Endothelial cell of umbilical vein (primary cell): ENCODE measurements around the gene CEP95. TPM values are rescaled to one million over a fixed set of nuclear protein-coding genes. Genes with fewer than 3 reads are reported as not detected.

Experiments used
- BruUV-seq: library from RNA; stranded (reverse); fragments of 400-500 nt; replicated peaks from 2 replicates; lab custom pipeline; 2021; lab: Mats Ljungman, UMichigan
- CTCF ChIA-PET: fragments of 300-600, 350-600 bp; sonication (Branson Sonifier 250); formaldehyde crosslinking; loops from one replicate; lab custom pipeline; 2021; ENCODE audit warnings: antibody characterized with exemption, inconsistent platforms; lab: Charles Lee
- POLR2A ChIA-PET: fragments of 300-600, 350-600 bp; sonication (Branson Sonifier 250); formaldehyde crosslinking; loops from one replicate; lab custom pipeline; 2021; ENCODE audit warnings: antibody characterized with exemption, inconsistent platforms; lab: Charles Lee
- DNase-seq: peaks from one replicate; pipeline ENCODE4 v3.0.0-alpha.2; 2011; ENCODE audit warnings: low read depth, low spot score
- FAIRE-seq: peaks from 2 replicates; lab custom pipeline; 2011; peaks lifted over from hg19 to GRCh38; lab: Jason Lieb, UNC
- H2AFZ ChIP-seq: 2 replicates; pipeline ENCODE4 v1.6.0; 2012; ENCODE audit warnings: low read depth, low read length, control low read depth, inconsistent platforms
- H3K27ac ChIP-seq: 2 replicates; pipeline ENCODE4 v1.5.1; 2011; ENCODE audit warnings: low read depth, mild to moderate bottlenecking, control low read depth, low read length, moderate library complexity; ENCODE audit not compliant: insufficient read depth
- H3K27me3 ChIP-seq, 2 experiments: 2 replicates each; pipeline versions ENCODE4 v1.6.0 to v1.6.1; 2011; ENCODE audit warnings: low read length in 2 of 2, mixed read lengths in 1 of 2; ENCODE audit not compliant: control insufficient read depth in 2 of 2, insufficient read depth in 2 of 2
- H3K36me3 ChIP-seq, 2 experiments: 2 replicates in 1 of 2; 3 replicates in 1 of 2; pipeline ENCODE4 v1.5.1; 2011; ENCODE audit warnings: low read length in 2 of 2, mild to moderate bottlenecking in 1 of 2, moderate library complexity in 1 of 2; ENCODE audit not compliant: control insufficient read depth in 2 of 2, insufficient read depth in 2 of 2; ENCODE audit errors: extremely low read depth in 1 of 2
- H3K4me1 ChIP-seq: 3 replicates; pipeline ENCODE4 v1.5.1; 2011; ENCODE audit warnings: mild to moderate bottlenecking, low read length; ENCODE audit not compliant: control insufficient read depth, insufficient read depth; ENCODE audit errors: extremely low read depth
- H3K4me2 ChIP-seq: 2 replicates; pipeline ENCODE4 v1.6.1; 2011; ENCODE audit warnings: low read length, control low read depth, mixed read lengths; ENCODE audit not compliant: insufficient read depth
- H3K4me3 ChIP-seq, 3 experiments: fragments of 200-600 bp in 1 of 3; sonication (generic), shearing (Covaris generic) in 1 of 3; replicated peaks in 1 of 3; 2 replicates each; pipeline ENCODE4 v1.5.1; 2011 to 2016; ENCODE audit warnings: control low read depth in 3 of 3, low read length in 3 of 3, mild to moderate bottlenecking in 2 of 3, inconsistent platforms in 1 of 3, low read depth in 1 of 3, moderate library complexity in 1 of 3; ENCODE audit not compliant: insufficient read depth in 1 of 3
- H3K79me2 ChIP-seq: 2 replicates; pipeline ENCODE4 v1.6.0; 2012; ENCODE audit warnings: low read length, inconsistent platforms; ENCODE audit not compliant: control insufficient read depth, insufficient read depth
- H3K9ac ChIP-seq: replicated peaks from 2 replicates; pipeline ENCODE3; 2011; ENCODE audit warnings: low read length, control low read depth; ENCODE audit not compliant: insufficient read depth; ENCODE audit errors: extremely low read depth
- H3K9me1 ChIP-seq: replicated peaks from 3 replicates; pipeline ENCODE4 v1.6.0; 2011; ENCODE audit warnings: mild to moderate bottlenecking, low read length; ENCODE audit not compliant: control insufficient read depth, insufficient read depth; ENCODE audit errors: extremely low read depth
- H3K9me3 ChIP-seq: replicated peaks from 2 replicates; pipeline ENCODE4 v1.5.1; 2012; ENCODE audit warnings: low read length, inconsistent platforms; ENCODE audit not compliant: control insufficient read depth, insufficient read depth
- H4K20me1 ChIP-seq: replicated peaks from 2 replicates; pipeline ENCODE3; 2011; ENCODE audit warnings: mild to moderate bottlenecking, low read length; ENCODE audit not compliant: control insufficient read depth, insufficient read depth; ENCODE audit errors: extremely low read depth
- EZH2 ChIP-seq: IDR thresholded peaks from 2 replicates; pipeline ENCODE4 v1.6.1; 2012; ENCODE audit warnings: borderline replicate concordance, low read depth, mild to moderate bottlenecking, moderate library complexity, low read length, inconsistent platforms; ENCODE audit not compliant: severe bottlenecking
- FOS ChIP-seq: IDR thresholded peaks from 2 replicates; pipeline ENCODE4 v1.6.1; 2011; ENCODE audit warnings: mild to moderate bottlenecking, low read length, moderate library complexity, borderline replicate concordance; ENCODE audit not compliant: insufficient read depth
- GATA2 ChIP-seq: IDR thresholded peaks from 2 replicates; pipeline ENCODE4 v1.7.0; 2011; ENCODE audit warnings: low read depth, mild to moderate bottlenecking, moderate library complexity, mixed read lengths, low read length; ENCODE audit not compliant: insufficient read length, insufficient read depth
- JUN ChIP-seq: IDR thresholded peaks from 2 replicates; pipeline ENCODE4 v1.6.1; 2011; ENCODE audit warnings: borderline replicate concordance, low read depth; ENCODE audit not compliant: insufficient read length, insufficient read depth
- MYC ChIP-seq: IDR thresholded peaks from one replicate; pipeline ENCODE4 v1.6.1; 2011; ENCODE audit warnings: mild to moderate bottlenecking, low read depth, low read length
- POLR2A ChIP-seq: IDR thresholded peaks from 2 replicates; pipeline ENCODE4 v1.6.1; 2012; ENCODE audit warnings: low read depth, mild to moderate bottlenecking, control low read depth, low read length
- POLR2AphosphoS5 ChIP-seq: IDR thresholded peaks from 2 replicates; pipeline ENCODE4 v1.6.1; 2012; ENCODE audit warnings: low read depth, mild to moderate bottlenecking, control low read depth, low read length, moderate library complexity; ENCODE audit not compliant: insufficient read depth
- dilution Hi-C: fragments of 300-500 bp; cut with MboI; formaldehyde crosslinking; loops from one replicate; pipeline ENCODE4 v1.15.0; 2019; ENCODE audit warnings: low sequenced_read_pairs; ENCODE audit not compliant: extremely low pct_ligation_motif_present
- intact Hi-C: fragments of 100-400 bp; cut with micrococcal nuclease; formaldehyde crosslinking; loops from one replicate; pipeline ENCODE4 v1.10.0; 2022
- polyA plus RNA-seq, 4 experiments: library from polyadenylated mRNA; depleted of rRNA in 3 of 4; stranded (reverse) in 3 of 4; unstranded in 1 of 4; fragments of >200 nt; gene quantifications; 2 replicates each; pipeline versions ENCODE4 v1.2.1 to v1.2.3, GENCODE V29; 2011 to 2012; ENCODE audit warnings: missing spikeins in 1 of 4
- total RNA-seq: library from RNA; stranded (reverse); gene quantifications from 2 replicates; pipeline ENCODE4 v1.2.3, GENCODE V29; 2021
- TF ChIP-seq, protein P1 (sequence below): IDR thresholded peaks from 2 replicates; pipeline ENCODE4 v1.6.1; 2011; ENCODE audit not compliant: insufficient read depth, insufficient read length
- TF ChIP-seq, protein P2 (sequence below), 2 donors: IDR thresholded peaks; 1 replicate in 1 of 2; 2 replicates in 1 of 2; pipeline ENCODE4 v1.5.1; 2011; ENCODE audit warnings: low read length in 2 of 2, mild to moderate bottlenecking in 2 of 2, moderate library complexity in 2 of 2, control low read depth in 1 of 2, inconsistent platforms in 1 of 2, low read depth in 1 of 2; ENCODE audit not compliant: insufficient read depth in 1 of 2; ENCODE audit errors: extremely low read depth in 1 of 2

CEP95 gene
- total and polyA plus RNA-seq, 2 donors (not counting 3 experiments of a cell fraction or from before 2014, with no cell fraction given) = 14.1 to 35.5 TPM

DNA sequence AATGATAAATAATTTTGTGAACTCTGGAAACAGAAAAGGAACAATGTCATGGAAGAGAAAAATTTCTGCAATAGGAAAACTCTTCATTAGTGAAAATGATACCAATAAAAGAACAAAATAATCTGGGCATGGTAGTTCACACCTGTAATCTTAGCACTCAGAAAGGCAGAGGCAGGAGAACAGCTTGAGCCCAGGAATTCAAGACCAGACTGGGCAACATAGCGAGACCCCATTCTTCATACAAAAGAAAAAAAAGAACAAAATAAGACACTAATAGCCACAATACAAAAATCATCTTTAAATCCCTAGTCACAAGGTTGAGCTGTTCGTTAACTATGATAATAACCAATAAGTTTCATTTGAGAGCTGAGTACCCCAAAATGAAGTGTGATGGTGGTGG is 18.5 kb upstream of the CEP95 start:
- H3K27me3 ChIP-seq = no peaks in the 10 kb centered on the region
- intact Hi-C loops (no loop called here), dilution Hi-C loops (loop anchor here (10.0 kb wide), 1 partner anchor 184 kb away; no protein-coding TSS in a partner anchor)
- no peak overlapping the region for H3K27ac ChIP-seq
- no peak overlapping the region for H3K9ac ChIP-seq
- H3K4me2 ChIP-seq = no peak overlapping the region
- no peaks in the 10 kb centered on the region for H4K20me1 ChIP-seq
- peaks cover 6% of the 10 kb centered on the region for H3K4me1 ChIP-seq
- H2AFZ ChIP-seq = no peak overlapping the region
- no TSS peak for BruUV-seq
- H3K4me3 ChIP-seq = no peak overlapping the region
- DNase-seq (no peak), FAIRE-seq (no peak)
- POLR2A ChIA-PET = no interaction called here
- no peaks in the 10 kb centered on the region for H3K9me1 ChIP-seq
- H3K9me3 ChIP-seq = no peaks in the 10 kb centered on the region
- H3K79me2 ChIP-seq = no peaks in the 10 kb centered on the region
- TF ChIP-seq EZH2 = no peak
- no peak for TF ChIP-seq POLR2AphosphoS5
- TF ChIP-seq FOS = no peak
- TF ChIP-seq, protein P1, sequence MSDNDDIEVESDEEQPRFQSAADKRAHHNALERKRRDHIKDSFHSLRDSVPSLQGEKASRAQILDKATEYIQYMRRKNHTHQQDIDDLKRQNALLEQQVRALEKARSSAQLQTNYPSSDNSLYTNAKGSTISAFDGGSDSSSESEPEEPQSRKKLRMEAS = no peak
- TF ChIP-seq JUN = no peak
- no peak for TF ChIP-seq MYC
- no peak for TF ChIP-seq POLR2A
- TF ChIP-seq GATA2 = no peak
- TF ChIP-seq, protein P2, sequence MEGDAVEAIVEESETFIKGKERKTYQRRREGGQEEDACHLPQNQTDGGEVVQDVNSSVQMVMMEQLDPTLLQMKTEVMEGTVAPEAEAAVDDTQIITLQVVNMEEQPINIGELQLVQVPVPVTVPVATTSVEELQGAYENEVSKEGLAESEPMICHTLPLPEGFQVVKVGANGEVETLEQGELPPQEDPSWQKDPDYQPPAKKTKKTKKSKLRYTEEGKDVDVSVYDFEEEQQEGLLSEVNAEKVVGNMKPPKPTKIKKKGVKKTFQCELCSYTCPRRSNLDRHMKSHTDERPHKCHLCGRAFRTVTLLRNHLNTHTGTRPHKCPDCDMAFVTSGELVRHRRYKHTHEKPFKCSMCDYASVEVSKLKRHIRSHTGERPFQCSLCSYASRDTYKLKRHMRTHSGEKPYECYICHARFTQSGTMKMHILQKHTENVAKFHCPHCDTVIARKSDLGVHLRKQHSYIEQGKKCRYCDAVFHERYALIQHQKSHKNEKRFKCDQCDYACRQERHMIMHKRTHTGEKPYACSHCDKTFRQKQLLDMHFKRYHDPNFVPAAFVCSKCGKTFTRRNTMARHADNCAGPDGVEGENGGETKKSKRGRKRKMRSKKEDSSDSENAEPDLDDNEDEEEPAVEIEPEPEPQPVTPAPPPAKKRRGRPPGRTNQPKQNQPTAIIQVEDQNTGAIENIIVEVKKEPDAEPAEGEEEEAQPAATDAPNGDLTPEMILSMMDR (IDR thresholded peaks at IDR 0.05; ENCODE audit: extremely low read depth in 1 of 2, insufficient read depth in 1 of 2, low read depth in 1 of 2, low read length in 2 of 2) = no peak
- CTCF ChIA-PET = interaction anchor here (6.5 kb wide), 1 partner anchor 67 kb away, joined by 345 read pairs; no protein-coding TSS in a partner anchor
- peaks cover 7 to 15% of the 10 kb centered on the region in 2 experiments for H3K36me3 ChIP-seq
